OCI-LY1 (cell line): ENCODE measurements around the gene CASP10.

ENCODE experiments used
- H2AFZ ChIP-seq: fragments of 200-600 bp; sonication (generic), shearing (Covaris generic); 2 replicates; pipeline ENCODE4 v1.6.0; 2014; ENCODE audit warnings: antibody characterized with exemption, mild to moderate bottlenecking, low read length
- H3F3A ChIP-seq: fragments of 200-600 bp; sonication (generic), shearing (Covaris generic); 2 replicates; pipeline ENCODE4 v1.6.0; 2014; ENCODE audit warnings: mild to moderate bottlenecking, antibody characterized with exemption, low read length, moderate library complexity; ENCODE audit not compliant: insufficient read depth
- H3K27ac ChIP-seq: fragments of 200-600 bp; sonication (generic); 2 replicates; pipeline ENCODE4 v1.5.1; 2014; ENCODE audit warnings: low read length, mixed run types, mild to moderate bottlenecking, low read depth; ENCODE audit not compliant: poor library complexity, severe bottlenecking
- H3K27me3 ChIP-seq: fragments of 200-600 bp; sonication (generic); 2 replicates; pipeline ENCODE4 v1.6.0; 2014; ENCODE audit warnings: antibody characterized with exemption, mild to moderate bottlenecking, low read length, moderate library complexity; ENCODE audit not compliant: insufficient read depth
- H3K36me3 ChIP-seq: fragments of 200-600 bp; sonication (generic); 2 replicates; pipeline ENCODE4 v1.6.1; 2014; ENCODE audit warnings: mild to moderate bottlenecking, antibody characterized with exemption, low read length, moderate library complexity, mixed read lengths; ENCODE audit not compliant: insufficient read depth
- H3K4me1 ChIP-seq: fragments of 200-600 bp; sonication (generic); 2 replicates; pipeline ENCODE4 v1.5.1; 2014; ENCODE audit warnings: mild to moderate bottlenecking, low read length, moderate library complexity; ENCODE audit not compliant: insufficient read depth, severe bottlenecking
- H3K4me2 ChIP-seq: fragments of 200-600 bp; sonication (generic), shearing (Covaris generic); 2 replicates; pipeline ENCODE4 v1.6.1; 2014; ENCODE audit warnings: low read length
- H3K4me3 ChIP-seq: fragments of 200-600 bp; sonication (generic); 2 replicates; pipeline ENCODE4 v1.5.1; 2014; ENCODE audit warnings: low read length, low read depth, mild to moderate bottlenecking, mixed read lengths; ENCODE audit not compliant: poor library complexity, severe bottlenecking
- H3K79me2 ChIP-seq: fragments of 200-600 bp; shearing (Covaris generic); 2 replicates; pipeline ENCODE4 v1.6.1; 2016; ENCODE audit warnings: mixed run types, low read length, mixed read lengths; ENCODE audit not compliant: insufficient read depth
- H3K9ac ChIP-seq: fragments of 200-600 bp; sonication (generic), shearing (Covaris generic); 2 replicates; pipeline ENCODE4 v1.6.1; 2014; ENCODE audit warnings: mild to moderate bottlenecking, low read length, mixed read lengths
- H3K9me2 ChIP-seq: fragments of 200-600 bp; sonication (generic), shearing (Covaris generic); 2 replicates; pipeline ENCODE4 v1.6.1; 2014; ENCODE audit warnings: low read depth, mild to moderate bottlenecking, low read length, mixed read lengths
- H3K9me3 ChIP-seq: fragments of 200-600 bp; shearing (Covaris generic); 2 replicates; pipeline ENCODE4 v1.6.1; 2014; ENCODE audit warnings: low read length, mixed read lengths
- H4K20me1 ChIP-seq: fragments of 200-600 bp; sonication (generic), shearing (Covaris generic); 2 replicates; pipeline ENCODE4 v1.6.0; 2016; ENCODE audit warnings: mild to moderate bottlenecking, low read length; ENCODE audit not compliant: insufficient read depth
- CTCF ChIP-seq: fragments of 200-600 bp; sonication (generic), shearing (Covaris generic); IDR thresholded peaks from 2 replicates; pipeline ENCODE4 v1.5.1; 2017; ENCODE audit warnings: mild to moderate bottlenecking, antibody characterized with exemption, low read length, moderate library complexity, mixed read lengths
- EZH2 ChIP-seq: fragments of 200-600 bp; sonication (generic), shearing (Covaris generic); IDR thresholded peaks from 2 replicates; pipeline ENCODE4 v1.8.0; 2017; ENCODE audit warnings: borderline replicate concordance, mixed run types, mild to moderate bottlenecking, antibody characterized with exemption, low read length, moderate library complexity, mixed read lengths

Gene CASP10

GRCh38 chr2:201200345-201200744 is 17.4 kb downstream of the CASP10 start:
- Histone ChIP-seq H3K27ac (no peak overlapping the region), H3K4me3 (no peak overlapping the region), H3K36me3 (no peaks in the 10 kb centered on the region), H3K4me2 (no peak overlapping the region), H3K9ac (no peak overlapping the region), H3K9me2 (no peaks in the 10 kb centered on the region), H4K20me1 (no peaks in the 10 kb centered on the region), H3F3A (no peaks in the 10 kb centered on the region), H3K9me3 (no peaks in the 10 kb centered on the region), H3K4me1 (peaks cover 5% of the 10 kb centered on the region), H3K79me2 (no peaks in the 10 kb centered on the region), H3K27me3 (peaks cover 9% of the 10 kb centered on the region; the same call in 1 of the 2 replicates), H2AFZ (no peak overlapping the region)
- no peak for TF ChIP-seq CTCF
- TF ChIP-seq EZH2, result no peak

DNA sequence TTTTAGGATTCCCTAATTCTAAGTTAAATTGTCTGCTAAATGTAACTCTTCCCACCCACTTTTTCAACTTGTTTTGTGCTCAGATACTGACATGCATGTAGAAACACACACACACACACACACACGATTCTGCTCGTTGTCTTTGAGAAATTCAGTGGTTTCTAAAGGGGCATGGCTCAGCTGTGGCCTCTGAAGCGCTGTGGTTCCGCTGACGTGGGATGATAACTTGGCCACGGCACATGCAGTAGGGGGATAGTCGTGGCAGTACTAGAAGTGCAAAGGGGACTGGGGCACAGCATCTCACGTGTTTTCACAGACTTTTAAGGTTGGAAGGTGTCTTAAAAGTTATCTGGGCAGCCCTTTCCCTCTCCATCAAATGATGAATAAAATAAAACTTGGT is 18.4 kb downstream of the CASP10 start:
- peaks cover 5% of the 10 kb centered on the region for H3K4me1 ChIP-seq
- no peaks in the 10 kb centered on the region for H4K20me1 ChIP-seq
- H3K9me3 ChIP-seq, result no peaks in the 10 kb centered on the region
- H2AFZ ChIP-seq, result no peak overlapping the region
- no peak for TF ChIP-seq CTCF
- TF ChIP-seq EZH2, result no peak
- H3K9me2 ChIP-seq, result no peaks in the 10 kb centered on the region
- no peak overlapping the region for H3K4me3 ChIP-seq
- H3K27me3 ChIP-seq, result peaks cover under 1% of the 10 kb centered on the region; the same call in 1 of the 2 replicates
- no peaks in the 10 kb centered on the region for H3K36me3 ChIP-seq
- H3K4me2 ChIP-seq, result no peak overlapping the region
- H3K9ac ChIP-seq, result no peak overlapping the region
- no peaks in the 10 kb centered on the region for H3K79me2 ChIP-seq
- no peak overlapping the region for H3K27ac ChIP-seq
- H3F3A ChIP-seq, result no peaks in the 10 kb centered on the region

DNA sequence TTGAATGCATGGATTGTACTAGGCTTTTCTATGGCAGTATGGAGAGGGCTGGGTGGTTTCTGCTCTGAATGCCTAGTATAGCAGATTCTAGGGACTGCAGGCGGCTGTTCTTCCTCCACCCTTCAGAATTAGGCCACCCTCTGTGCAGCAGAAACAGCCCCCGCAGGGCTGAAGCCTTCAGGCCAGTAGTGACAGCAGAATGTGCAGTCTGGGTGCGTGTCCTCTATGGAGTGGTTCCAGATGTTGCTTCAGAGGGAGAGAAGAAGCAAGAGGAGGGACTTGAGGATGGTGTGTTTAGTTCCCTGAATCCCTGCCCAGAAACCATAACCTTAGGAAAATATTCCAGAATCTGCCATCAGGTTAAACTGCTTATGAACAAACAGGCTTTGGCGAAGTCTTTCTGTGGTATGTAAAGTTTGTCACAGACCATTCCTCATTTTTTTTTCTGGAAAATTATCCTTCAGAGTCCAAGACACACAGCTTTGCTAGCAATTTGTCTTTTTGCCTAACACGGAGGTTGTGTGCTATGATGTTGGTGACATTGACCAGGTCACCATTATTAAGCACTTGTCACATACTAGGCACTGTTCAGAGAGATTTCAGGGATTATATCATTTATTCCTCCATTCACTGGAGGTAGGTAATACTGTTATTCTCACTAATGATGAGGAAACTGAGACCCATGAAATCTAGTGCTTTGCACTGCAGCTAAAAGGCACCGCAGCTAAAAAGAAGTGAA is 21.1 kb downstream of the CASP10 start:
- Histone ChIP-seq H4K20me1 (no peaks in the 10 kb centered on the region), H3K4me2 (no peak overlapping the region), H3K79me2 (no peaks in the 10 kb centered on the region), H2AFZ (no peak overlapping the region), H3K9me3 (no peaks in the 10 kb centered on the region), H3K4me3 (no peak overlapping the region), H3K9me2 (no peaks in the 10 kb centered on the region), H3K9ac (no peak overlapping the region), H3F3A (no peaks in the 10 kb centered on the region), H3K27me3 (no peaks in the 10 kb centered on the region), H3K27ac (no peak overlapping the region), H3K4me1 (peaks cover 10% of the 10 kb centered on the region), H3K36me3 (no peaks in the 10 kb centered on the region)
- TF ChIP-seq EZH2, result no peak
- no peak for TF ChIP-seq CTCF
